ENCODE measurements around the gene TMEM203. TPM values are rescaled to one million over a fixed set of nuclear protein-coding genes. Genes with fewer than 3 reads are reported as not detected.

The TMEM203 gene
- polyA plus RNA-seq, 1 of the 3 experiments (the other 2 are of a cell fraction) = 55.6 TPM

DNA sequence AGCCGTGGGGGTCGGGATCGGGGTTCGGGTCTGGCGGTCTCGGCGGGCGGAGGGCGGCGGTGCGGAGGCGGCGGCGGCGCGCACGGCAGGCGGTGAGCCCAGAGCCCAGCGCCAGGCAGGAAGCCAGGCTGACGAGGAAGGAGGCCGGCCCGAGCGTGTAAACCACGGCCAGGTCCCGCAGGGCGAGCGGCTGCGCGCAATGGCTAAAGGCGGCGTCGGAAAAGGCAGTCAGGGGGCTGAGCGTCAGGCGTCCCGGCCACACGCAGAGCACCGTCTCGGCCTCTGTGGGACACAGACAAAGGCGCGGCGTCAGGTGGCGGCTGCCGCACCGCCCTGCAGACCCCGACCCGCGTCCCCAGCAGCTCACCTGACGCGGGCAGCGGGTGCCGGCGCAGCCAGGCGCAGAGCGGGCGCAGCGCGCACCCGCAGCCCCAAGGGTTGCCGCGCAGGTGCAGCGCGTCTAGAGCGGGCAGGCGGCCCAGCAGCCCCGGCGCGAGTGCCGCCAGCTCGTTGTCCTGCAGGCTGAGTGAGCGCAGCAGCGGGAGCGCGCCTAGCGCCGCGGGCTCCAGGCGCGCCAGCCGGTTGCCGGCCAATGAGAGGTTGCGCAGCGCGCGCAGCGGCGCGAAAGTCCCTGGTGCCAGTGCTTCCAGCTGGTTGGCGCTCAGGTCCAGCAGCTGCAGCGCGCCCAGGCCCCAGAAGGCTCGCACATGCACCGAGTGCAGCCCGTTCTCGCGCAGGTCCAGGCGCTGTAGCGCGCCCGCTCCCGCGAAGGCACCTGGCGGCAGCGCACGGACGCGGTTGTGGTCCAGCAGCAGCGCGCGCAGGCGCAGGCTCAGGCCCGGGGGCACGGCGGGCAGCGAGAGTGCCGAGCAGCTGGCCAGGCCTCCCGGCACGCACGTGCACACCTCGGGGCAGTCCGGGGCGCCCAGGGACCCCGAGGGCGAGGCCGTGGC, 36.3 kb downstream of the TMEM203 start:
- Histone ChIP-seq H3K27ac (ENCODE audit: low read depth in 2 of 2, low read length in 1 of 2) (no peak overlapping the region), H3K36me3 (replicated peaks in 1 of 2; ENCODE audit: control insufficient read depth in 1 of 2, insufficient read depth in 2 of 2, low read length in 1 of 2) (no peaks in the 10 kb centered on the region), H3K9me2 (no peaks in the 10 kb centered on the region), H4K20me1 (ENCODE audit: insufficient read depth) (no peaks in the 10 kb centered on the region), H3K9ac (no peak overlapping the region), H3F3A (replicated peaks; ENCODE audit: insufficient read depth) (no peaks in the 10 kb centered on the region), H3K4me1 (ENCODE audit: control insufficient read depth in 1 of 2, insufficient read depth in 2 of 2, low read depth in 1 of 2, low read length in 1 of 2) (peaks cover 0 to 23% of the 10 kb centered on the region in 2 experiments; a peak in 1 of 4 replicates), H2AFZ (ENCODE audit: low read depth) (no peak overlapping the region), H3K9me3 (no peaks in the 10 kb centered on the region), H3K79me2 (ENCODE audit: insufficient read depth) (no peaks in the 10 kb centered on the region), H3K4me3 (ENCODE audit: low read depth in 2 of 2, low read length in 1 of 2) (peak overlapping the region; percentile 34 to 37; a peak in 3 of 4 replicates), H3K4me2 (peak overlapping the region; percentile 55; the same call in 1 of the 2 replicates), H3K27me3 (ENCODE audit: insufficient read depth) (peaks cover 40% of the 10 kb centered on the region)
- POLR2A ChIA-PET = interaction anchor here (0.8 to 1.8 kb wide), 4 partner anchors 30 to 40 kb away, joined by 3 to 5 read pairs (median 4); partner anchors contain the start of gene GRIN1
- CTCF ChIA-PET = interaction anchor here (0.8 to 5.0 kb wide), 10 partner anchors 19 to 135 kb away, joined by 3 to 24 read pairs (median 4); partner anchors contain the start of genes ANAPC2, RNF224 and SSNA1
- DNase-seq = peak; percentile 83
- TF ChIP-seq MXI1 (IDR thresholded peaks at IDR 0.05; ENCODE audit: low read depth, low read length) = no peak
- TF ChIP-seq ELF1 (IDR thresholded peaks at IDR 0.05) = no peak
- peak; percentile 51 for TF ChIP-seq NRF1 (IDR thresholded peaks at IDR 0.05; ENCODE audit: low read depth, low read length)
- WGBS (ENCODE audit: low lambda C conversion rate) = 0% methylated on average over 3 of the region's 124 CpGs

DNA sequence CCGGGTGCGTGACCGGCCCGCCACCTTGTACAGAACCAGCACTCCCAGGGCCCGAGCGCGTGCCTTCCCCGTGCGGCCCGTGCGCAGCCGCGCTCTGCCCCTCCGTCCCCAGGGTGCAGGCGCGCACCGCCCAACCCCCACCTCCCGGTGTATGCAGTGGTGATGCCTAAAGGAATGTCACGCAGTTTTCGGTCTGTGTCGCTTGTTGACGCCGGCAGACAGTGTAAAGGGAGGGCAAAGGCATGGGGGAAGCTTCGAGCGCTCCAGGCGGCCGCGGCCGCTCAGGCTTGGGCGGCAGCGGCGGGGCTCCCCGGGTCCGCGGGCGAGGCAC, 36.9 kb downstream of the TMEM203 start:
- H3K9me3 ChIP-seq = no peaks in the 10 kb centered on the region
- H2AFZ ChIP-seq (ENCODE audit: low read depth) = no peak overlapping the region
- no peak for TF ChIP-seq RFX5 (IDR thresholded peaks at IDR 0.05; ENCODE audit: low read length)
- TF ChIP-seq, protein P1, sequence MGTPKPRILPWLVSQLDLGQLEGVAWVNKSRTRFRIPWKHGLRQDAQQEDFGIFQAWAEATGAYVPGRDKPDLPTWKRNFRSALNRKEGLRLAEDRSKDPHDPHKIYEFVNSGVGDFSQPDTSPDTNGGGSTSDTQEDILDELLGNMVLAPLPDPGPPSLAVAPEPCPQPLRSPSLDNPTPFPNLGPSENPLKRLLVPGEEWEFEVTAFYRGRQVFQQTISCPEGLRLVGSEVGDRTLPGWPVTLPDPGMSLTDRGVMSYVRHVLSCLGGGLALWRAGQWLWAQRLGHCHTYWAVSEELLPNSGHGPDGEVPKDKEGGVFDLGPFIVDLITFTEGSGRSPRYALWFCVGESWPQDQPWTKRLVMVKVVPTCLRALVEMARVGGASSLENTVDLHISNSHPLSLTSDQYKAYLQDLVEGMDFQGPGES (IDR thresholded peaks at IDR 0.05; ENCODE audit: low read depth, low read length) = no peak
- TF ChIP-seq GATA2 (CRISPR knock-in tag; IDR thresholded peaks at IDR 0.05) = no peak
- no peak for TF ChIP-seq RCOR1 (IDR thresholded peaks at IDR 0.05; ENCODE audit: low read length)
- no peak for TF ChIP-seq NFIC (IDR thresholded peaks at IDR 0.05; ENCODE audit: borderline replicate concordance)
- TF ChIP-seq, protein P2, sequence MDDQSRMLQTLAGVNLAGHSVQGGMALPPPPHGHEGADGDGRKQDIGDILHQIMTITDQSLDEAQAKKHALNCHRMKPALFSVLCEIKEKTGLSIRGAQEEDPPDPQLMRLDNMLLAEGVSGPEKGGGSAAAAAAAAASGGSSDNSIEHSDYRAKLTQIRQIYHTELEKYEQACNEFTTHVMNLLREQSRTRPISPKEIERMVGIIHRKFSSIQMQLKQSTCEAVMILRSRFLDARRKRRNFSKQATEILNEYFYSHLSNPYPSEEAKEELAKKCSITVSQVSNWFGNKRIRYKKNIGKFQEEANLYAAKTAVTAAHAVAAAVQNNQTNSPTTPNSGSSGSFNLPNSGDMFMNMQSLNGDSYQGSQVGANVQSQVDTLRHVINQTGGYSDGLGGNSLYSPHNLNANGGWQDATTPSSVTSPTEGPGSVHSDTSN (IDR thresholded peaks at IDR 0.05) = no peak
- no peak overlapping the region for H3K9ac ChIP-seq
- 7% methylated on average over 5 of the region's 36 CpGs for WGBS (ENCODE audit: low lambda C conversion rate)
- H3K4me1 ChIP-seq (ENCODE audit: control insufficient read depth in 1 of 2, insufficient read depth in 2 of 2, low read depth in 1 of 2, low read length in 1 of 2) = peaks cover 0 to 16% of the 10 kb centered on the region in 2 experiments; a peak in 1 of 4 replicates
- no peaks in the 10 kb centered on the region for H4K20me1 ChIP-seq (ENCODE audit: insufficient read depth)
- H3K36me3 ChIP-seq (replicated peaks in 1 of 2; ENCODE audit: control insufficient read depth in 1 of 2, insufficient read depth in 2 of 2, low read length in 1 of 2) = no peaks in the 10 kb centered on the region
- H3K9me2 ChIP-seq = no peaks in the 10 kb centered on the region
- H3K27ac ChIP-seq (ENCODE audit: low read depth in 2 of 2, low read length in 1 of 2) = no peak overlapping the region
- peak overlapping the region; percentile 34 to 37; a peak in 3 of 4 replicates for H3K4me3 ChIP-seq (ENCODE audit: low read depth in 2 of 2, low read length in 1 of 2)
- no peaks in the 10 kb centered on the region for H3K79me2 ChIP-seq (ENCODE audit: insufficient read depth)
- H3F3A ChIP-seq (replicated peaks; ENCODE audit: insufficient read depth) = no peaks in the 10 kb centered on the region
- H3K4me2 ChIP-seq = no peak overlapping the region
- peaks cover 40% of the 10 kb centered on the region for H3K27me3 ChIP-seq (ENCODE audit: insufficient read depth)
- ChIA-PET CTCF (interaction anchor here (0.6 to 1.3 kb wide), 5 partner anchors 20 to 59 kb away, joined by 3 to 4 read pairs (median 3); partner anchors contain the start of genes ANAPC2, RNF224 and SSNA1), POLR2A (interaction anchor here (1.0 to 1.8 kb wide), 3 partner anchors 29 to 39 kb away, joined by 3 to 5 read pairs (median 3); partner anchors contain the start of gene GRIN1)
- DNase-seq = no peak
